ENCODE measurements around the gene ZNF638.
A peak's percentile ranks its signal among the peaks of the same experiment; 100 is the strongest.

Gene ZNF638

GRCh38 chr2:71337776-71338175, 6.2 kb downstream of the ZNF638 start:
- ChIA-PET CTCF (interaction anchor here (0.5 kb wide), 1 partner anchor 13 kb away, joined by 5 read pairs; no protein-coding TSS in a partner anchor), POLR2A (no interaction called here)
- peaks cover 3 to 7% of the 10 kb centered on the region in 2 experiments; a peak in 2 of 3 replicates for H3K36me3 ChIP-seq (ENCODE audit: control insufficient read depth in 2 of 2, insufficient read depth in 1 of 2, low read length in 2 of 2)
- H3K9me3 ChIP-seq (ENCODE audit: control insufficient read depth, insufficient read depth, low read depth, low read length), result no peaks in the 10 kb centered on the region
- H3K27ac ChIP-seq (ENCODE audit: extremely low read depth, low read depth, low read length), result no peak overlapping the region
- no peak overlapping the region for H3K4me3 ChIP-seq (ENCODE audit: low read depth, low read length)
- peaks cover 36% of the 10 kb centered on the region for H3K4me1 ChIP-seq (ENCODE audit: control insufficient read depth, insufficient read depth, low read length)
- no peak for TF ChIP-seq ZNF610 (tag by site-specific recombination; IDR thresholded peaks at IDR 0.05; ENCODE audit: borderline replicate concordance)
- TF ChIP-seq ZNF501 (tag by site-specific recombination; IDR thresholded peaks at IDR 0.05), result no peak

GRCh38 chr2:71339685-71340084, 8.1 kb downstream of the ZNF638 start:
- peaks cover 3 to 5% of the 10 kb centered on the region in 2 experiments; a peak in 2 of 3 replicates for H3K36me3 ChIP-seq (ENCODE audit: control insufficient read depth in 2 of 2, insufficient read depth in 1 of 2, low read length in 2 of 2)
- no peaks in the 10 kb centered on the region for H3K9me3 ChIP-seq (ENCODE audit: control insufficient read depth, insufficient read depth, low read depth, low read length)
- H3K4me3 ChIP-seq (ENCODE audit: low read depth, low read length), result no peak overlapping the region
- peaks cover 36% of the 10 kb centered on the region for H3K4me1 ChIP-seq (ENCODE audit: control insufficient read depth, insufficient read depth, low read length)
- CTCF ChIA-PET, result interaction anchor here (0.6 to 1.2 kb wide), 2 partner anchors 8 to 102 kb away, joined by 4 read pairs; partner anchors contain the start of gene ZNF638
- no peak for TF ChIP-seq INSM2 (tag by site-specific recombination; IDR thresholded peaks at IDR 0.05)
- TF ChIP-seq ZNF530 (tag by site-specific recombination; IDR thresholded peaks at IDR 0.05; ENCODE audit: low read depth), result no peak
- TF ChIP-seq KLF16 (tag by site-specific recombination; IDR thresholded peaks at IDR 0.05), result no peak
- TF ChIP-seq SCRT2 (tag by site-specific recombination; IDR thresholded peaks at IDR 0.05), result peak; percentile 68; the same call in 1 of the 2 replicates
- TF ChIP-seq ZNF449 (tag by site-specific recombination; IDR thresholded peaks at IDR 0.05), result no peak
- TF ChIP-seq PRDM1 (tag by site-specific recombination; IDR thresholded peaks at IDR 0.05), result no peak
- TF ChIP-seq PBX3 (CRISPR knock-in tag; IDR thresholded peaks at IDR 0.05), result no peak
- TF ChIP-seq ZNF518A (tag by site-specific recombination; conservative IDR thresholded peaks at IDR 0.05; ENCODE audit: low read depth), result no peak
- no peak for TF ChIP-seq ZNF140 (tag by site-specific recombination; IDR thresholded peaks at IDR 0.05)
- no peak overlapping the region for H3K27ac ChIP-seq (ENCODE audit: extremely low read depth, low read depth, low read length)
- POLR2A ChIA-PET, result no interaction called here

- no peak overlapping the region for H3K4me3 ChIP-seq (ENCODE audit: low read depth, low read length)
- H3K36me3 ChIP-seq (ENCODE audit: control insufficient read depth in 2 of 2, insufficient read depth in 1 of 2, low read length in 2 of 2), result peaks cover 0 to 3% of the 10 kb centered on the region in 2 experiments; a peak in 1 of 3 replicates
- H3K4me1 ChIP-seq (ENCODE audit: control insufficient read depth, insufficient read depth, low read length), result peaks cover 36% of the 10 kb centered on the region
- no peak for TF ChIP-seq ZNF350 (tag by site-specific recombination; IDR thresholded peaks at IDR 0.05)
- no peak for TF ChIP-seq OVOL3 (tag by site-specific recombination; IDR thresholded peaks at IDR 0.05)
- TF ChIP-seq ZSCAN30 (tag by site-specific recombination; IDR thresholded peaks at IDR 0.05), result no peak
- no peak for TF ChIP-seq ZNF658 (tag by site-specific recombination; IDR thresholded peaks at IDR 0.05)
- TF ChIP-seq ZNF777 (tag by site-specific recombination; IDR thresholded peaks at IDR 0.05; ENCODE audit: borderline replicate concordance), result no peak
- no peak for TF ChIP-seq ZFP37 (tag by site-specific recombination; IDR thresholded peaks at IDR 0.05)
- TF ChIP-seq TCF7L2 (IDR thresholded peaks at IDR 0.05; ENCODE audit: borderline replicate concordance, low read depth, low read length), result no peak
- no peak for TF ChIP-seq ZSCAN16 (tag by site-specific recombination; IDR thresholded peaks at IDR 0.05)
- no peak for TF ChIP-seq SCRT1 (tag by site-specific recombination; IDR thresholded peaks at IDR 0.05; ENCODE audit: borderline replicate concordance)
- no peak for TF ChIP-seq IKZF3 (tag by site-specific recombination; IDR thresholded peaks at IDR 0.05)
- no peak for TF ChIP-seq HOXD13 (CRISPR knock-in tag; IDR thresholded peaks at IDR 0.05; ENCODE audit: borderline replicate concordance)
- H3K9me3 ChIP-seq (ENCODE audit: control insufficient read depth, insufficient read depth, low read depth, low read length), result no peaks in the 10 kb centered on the region
- ChIA-PET CTCF (interaction anchor here (1.2 kb wide), 1 partner anchor 8 kb away, joined by 4 read pairs; the partner anchor contains the start of gene ZNF638), POLR2A (no interaction called here)
- no peak overlapping the region for H3K27ac ChIP-seq (ENCODE audit: extremely low read depth, low read depth, low read length)
Observed at GRCh38 chr2:71340176-71340575, 8.6 kb downstream of the ZNF638 start.
